ENCODE data around the gene ROR2. TPM values are rescaled to one million over a fixed set of nuclear protein-coding genes. Genes with fewer than 3 reads are reported as not detected.

Gene ROR2
- total and polyA plus RNA-seq, 2 donors (not counting 3 experiments of a cell fraction or from before 2014, with no cell fraction given) = not detected

- no peak overlapping the region for H3K27ac ChIP-seq (ENCODE audit: insufficient read depth, low read depth, low read length)
- no peaks in the 10 kb centered on the region for H3K9me3 ChIP-seq (replicated peaks; ENCODE audit: control insufficient read depth, insufficient read depth, low read length)
- H3K9ac ChIP-seq (replicated peaks; ENCODE audit: extremely low read depth, insufficient read depth, low read length) = no peak overlapping the region
- DNase-seq (ENCODE audit: low read depth, low spot score) (no peak), FAIRE-seq (no peak)
- H3K27me3 ChIP-seq (ENCODE audit: control insufficient read depth in 2 of 2, insufficient read depth in 2 of 2, low read length in 2 of 2) = no peaks in the 10 kb centered on the region
- no peaks in the 10 kb centered on the region for H3K4me1 ChIP-seq (ENCODE audit: control insufficient read depth, extremely low read depth, insufficient read depth, low read length)
- no TSS peak for BruUV-seq (replicated peaks)
- dilution Hi-C loops (cut with MboI; ENCODE audit: extremely low pct_ligation_motif_present, low sequenced_read_pairs) (no loop called here), intact Hi-C loops (cut with micrococcal nuclease) (no loop called here)
- no peak overlapping the region for H3K4me3 ChIP-seq (replicated peaks in 1 of 3; ENCODE audit: insufficient read depth in 1 of 3, low read depth in 1 of 3, low read length in 3 of 3)
- TF ChIP-seq POLR2AphosphoS5 (IDR thresholded peaks at IDR 0.05; ENCODE audit: insufficient read depth, low read depth, low read length) (no peak), EZH2 (IDR thresholded peaks at IDR 0.05; ENCODE audit: borderline replicate concordance, low read depth, low read length, severe bottlenecking) (no peak), POLR2A (IDR thresholded peaks at IDR 0.05; ENCODE audit: low read depth, low read length) (no peak), FOS (IDR thresholded peaks at IDR 0.05; ENCODE audit: borderline replicate concordance, insufficient read depth, low read length) (no peak), CTCF (IDR thresholded peaks at IDR 0.05; ENCODE audit: extremely low read depth in 1 of 2, insufficient read depth in 1 of 2, low read depth in 1 of 2, low read length in 2 of 2) (no peak), GATA2 (IDR thresholded peaks at IDR 0.05; ENCODE audit: insufficient read depth, insufficient read length, low read depth, low read length) (no peak), MYC (IDR thresholded peaks at IDR 0.05; ENCODE audit: low read depth, low read length) (no peak), JUN (IDR thresholded peaks at IDR 0.05; ENCODE audit: borderline replicate concordance, insufficient read depth, insufficient read length, low read depth) (no peak)
- H3K36me3 ChIP-seq (ENCODE audit: control insufficient read depth in 2 of 2, extremely low read depth in 1 of 2, insufficient read depth in 2 of 2, low read length in 2 of 2) = no peaks in the 10 kb centered on the region
- no peaks in the 10 kb centered on the region for H3K9me1 ChIP-seq (replicated peaks; ENCODE audit: control insufficient read depth, extremely low read depth, insufficient read depth, low read length)
- no peak overlapping the region for H3K4me2 ChIP-seq (ENCODE audit: insufficient read depth, low read length)
- no peak overlapping the region for H2AFZ ChIP-seq (ENCODE audit: low read depth, low read length)
- CTCF ChIA-PET = no interaction called here
- POLR2A ChIA-PET = no interaction called here
- H3K79me2 ChIP-seq (ENCODE audit: control insufficient read depth, insufficient read depth, low read length) = no peaks in the 10 kb centered on the region
- no peaks in the 10 kb centered on the region for H4K20me1 ChIP-seq (replicated peaks; ENCODE audit: control insufficient read depth, extremely low read depth, insufficient read depth, low read length)
Measured at GRCh38 chr9:91546574-91546973, 403.5 kb downstream of the ROR2 start.

Data from endothelial cell of umbilical vein (primary cell).